ENCODE data around the gene RIN3. TPM values are rescaled to one million over a fixed set of nuclear protein-coding genes. Genes with fewer than 3 reads are reported as not detected.

Gene RIN3
- total RNA-seq, 1 donor from 2014 or later = 4.7 TPM

GRCh38 chr14:92572050-92572449, 58.5 kb downstream of the RIN3 start:
- H3K27me3 ChIP-seq (ENCODE audit: control insufficient read depth in 3 of 3, insufficient read depth in 3 of 3, low read length in 3 of 3) = no peaks in the 10 kb centered on the region
- no peak overlapping the region for H3K9ac ChIP-seq (ENCODE audit: low read depth in 1 of 3, low read length in 3 of 3)
- H3K36me3 ChIP-seq (ENCODE audit: control insufficient read depth in 3 of 3, insufficient read depth in 3 of 3, low read length in 3 of 3) = peaks cover 0 to 9% (median 2%) of the 10 kb centered on the region in 3 donors
- H3K4me1 ChIP-seq (ENCODE audit: control insufficient read depth in 3 of 3, insufficient read depth in 3 of 3, low read length in 3 of 3) = no peaks in the 10 kb centered on the region
- H3K9me3 ChIP-seq (ENCODE audit: control insufficient read depth in 3 of 3, low read length in 3 of 3) = peaks cover 0 to 3% (median 2%) of the 10 kb centered on the region in 3 donors
- no peak overlapping the region for H3K27ac ChIP-seq (ENCODE audit: low read depth, low read length)
- H3K4me3 ChIP-seq (ENCODE audit: low read length in 3 of 3) = no peak overlapping the region

DNA sequence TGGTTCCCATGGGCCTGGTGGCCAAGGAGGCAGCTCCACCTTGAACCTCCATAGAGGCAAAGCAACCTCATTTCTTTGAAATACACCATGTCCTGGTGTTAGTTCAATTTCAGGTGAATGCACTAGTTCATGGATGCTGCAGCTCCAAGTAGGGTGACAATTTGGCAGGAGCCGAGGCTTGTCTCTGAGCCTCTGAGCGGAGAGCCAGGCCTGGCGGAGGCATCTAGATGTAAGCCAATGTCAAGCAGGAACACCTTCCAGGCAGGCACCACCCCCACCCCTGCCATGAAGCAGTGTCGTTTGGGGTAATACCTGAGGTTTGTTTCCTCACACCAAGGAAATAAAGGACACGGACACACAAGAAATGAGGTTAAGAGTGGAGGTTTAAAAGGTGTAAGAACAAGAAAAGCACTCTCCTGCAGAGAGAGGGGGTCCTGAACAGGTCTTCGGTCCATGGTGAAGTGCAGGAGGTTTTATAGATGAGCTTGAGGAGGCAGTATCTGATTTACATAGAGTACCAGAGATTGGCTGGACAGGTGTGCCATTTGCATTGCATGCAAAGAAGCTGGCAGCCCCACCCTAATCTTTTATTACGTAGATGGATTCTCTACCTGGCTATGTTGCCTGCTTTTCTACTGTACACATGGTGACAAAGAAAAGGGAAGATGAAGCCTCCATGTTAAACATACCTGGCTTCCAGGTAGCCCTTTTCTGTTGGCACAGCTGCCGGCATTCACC, 60.3 kb downstream of the RIN3 start:
- Histone ChIP-seq H3K9me3 (ENCODE audit: control insufficient read depth in 3 of 3, low read length in 3 of 3) (no peaks in the 10 kb centered on the region), H3K9ac (ENCODE audit: low read depth in 1 of 3, low read length in 3 of 3) (no peak overlapping the region), H3K4me3 (ENCODE audit: low read length in 3 of 3) (no peak overlapping the region), H3K36me3 (ENCODE audit: control insufficient read depth in 3 of 3, insufficient read depth in 3 of 3, low read length in 3 of 3) (peaks cover 0 to 11% (median 3%) of the 10 kb centered on the region in 3 donors), H3K27ac (ENCODE audit: low read depth, low read length) (no peak overlapping the region), H3K4me1 (ENCODE audit: control insufficient read depth in 3 of 3, insufficient read depth in 3 of 3, low read length in 3 of 3) (no peaks in the 10 kb centered on the region), H3K27me3 (ENCODE audit: control insufficient read depth in 3 of 3, insufficient read depth in 3 of 3, low read length in 3 of 3) (no peaks in the 10 kb centered on the region)

DNA sequence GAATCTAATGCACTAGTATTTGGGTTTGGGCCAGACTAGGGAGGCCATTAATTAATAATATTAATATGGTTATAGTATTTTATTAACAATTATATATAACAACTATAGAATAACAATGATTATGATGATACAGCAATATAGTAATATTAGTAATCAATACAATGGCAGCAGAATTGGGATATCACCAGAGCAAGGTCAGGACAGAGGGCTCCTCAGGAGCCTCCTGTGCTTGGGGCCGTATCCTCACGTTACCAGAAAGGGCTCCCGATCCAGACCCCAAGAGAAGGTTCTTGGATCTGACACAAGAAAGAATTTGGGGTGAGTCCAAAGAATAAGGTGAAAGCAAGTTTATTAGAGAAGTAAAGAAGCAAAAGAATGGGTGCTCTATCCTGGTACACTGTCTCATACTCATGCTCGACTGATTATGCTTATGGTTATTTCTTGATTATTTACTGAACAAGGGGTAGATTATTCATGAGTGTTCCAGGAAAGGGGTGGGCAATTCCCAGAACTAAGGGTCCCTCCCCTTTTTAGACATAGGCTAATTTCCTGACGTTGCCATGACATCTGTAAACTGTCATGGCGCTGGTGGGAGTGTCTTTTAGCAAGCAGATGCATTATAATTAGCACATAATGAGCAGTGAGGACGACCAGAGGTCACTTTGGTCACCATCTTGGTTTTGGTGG, 61.6 kb downstream of the RIN3 start:
- Histone ChIP-seq H3K27ac (ENCODE audit: low read depth, low read length) (no peak overlapping the region), H3K9ac (ENCODE audit: low read depth in 1 of 3, low read length in 3 of 3) (no peak overlapping the region), H3K9me3 (ENCODE audit: control insufficient read depth in 3 of 3, low read length in 3 of 3) (no peaks in the 10 kb centered on the region), H3K4me1 (ENCODE audit: control insufficient read depth in 3 of 3, insufficient read depth in 3 of 3, low read length in 3 of 3) (no peaks in the 10 kb centered on the region), H3K27me3 (ENCODE audit: control insufficient read depth in 3 of 3, insufficient read depth in 3 of 3, low read length in 3 of 3) (no peaks in the 10 kb centered on the region), H3K36me3 (ENCODE audit: control insufficient read depth in 3 of 3, insufficient read depth in 3 of 3, low read length in 3 of 3) (peaks cover 4 to 11% (median 6%) of the 10 kb centered on the region in 3 donors), H3K4me3 (ENCODE audit: low read length in 3 of 3) (no peak overlapping the region)

DNA sequence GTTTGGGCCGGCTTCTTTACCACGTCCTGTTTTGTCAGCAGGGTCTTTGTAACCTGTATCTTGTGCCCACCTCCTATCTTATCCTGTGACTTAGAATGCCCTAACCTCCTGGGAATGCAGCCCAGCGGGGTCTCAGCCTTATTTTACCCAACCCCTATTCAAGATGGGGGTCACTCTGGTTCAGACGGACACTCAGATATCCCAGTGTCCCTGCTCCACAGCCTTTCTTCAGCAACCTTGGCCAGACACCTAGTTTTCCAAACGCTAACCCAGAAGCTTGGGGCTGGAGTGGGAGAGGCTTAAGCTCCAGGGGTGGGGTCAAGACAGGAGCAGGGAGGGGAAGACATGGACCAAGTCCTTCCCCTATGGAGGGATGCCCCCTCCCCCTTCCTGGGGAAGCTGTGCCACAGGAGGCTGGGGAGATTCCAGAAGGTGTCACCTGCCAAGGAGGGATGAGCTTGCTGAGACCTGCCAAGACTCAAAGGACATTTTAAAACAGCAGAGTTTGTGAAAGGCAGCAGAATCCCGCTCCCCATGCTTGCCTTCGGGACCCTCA, 62.2 kb downstream of the RIN3 start:
- H3K9me3 ChIP-seq (ENCODE audit: control insufficient read depth in 3 of 3, low read length in 3 of 3) = no peaks in the 10 kb centered on the region
- no peak overlapping the region for H3K27ac ChIP-seq (ENCODE audit: low read depth, low read length)
- no peak overlapping the region for H3K4me3 ChIP-seq (ENCODE audit: low read length in 3 of 3)
- no peak overlapping the region for H3K9ac ChIP-seq (ENCODE audit: low read depth in 1 of 3, low read length in 3 of 3)
- no peaks in the 10 kb centered on the region for H3K27me3 ChIP-seq (ENCODE audit: control insufficient read depth in 3 of 3, insufficient read depth in 3 of 3, low read length in 3 of 3)
- H3K4me1 ChIP-seq (ENCODE audit: control insufficient read depth in 3 of 3, insufficient read depth in 3 of 3, low read length in 3 of 3) = no peaks in the 10 kb centered on the region
- H3K36me3 ChIP-seq (ENCODE audit: control insufficient read depth in 3 of 3, insufficient read depth in 3 of 3, low read length in 3 of 3) = peaks cover 4 to 11% (median 6%) of the 10 kb centered on the region in 3 donors

- no peaks in the 10 kb centered on the region for H3K4me1 ChIP-seq (ENCODE audit: control insufficient read depth in 3 of 3, insufficient read depth in 3 of 3, low read length in 3 of 3)
- H3K27ac ChIP-seq (ENCODE audit: low read depth, low read length) = no peak overlapping the region
- no peaks in the 10 kb centered on the region for H3K27me3 ChIP-seq (ENCODE audit: control insufficient read depth in 3 of 3, insufficient read depth in 3 of 3, low read length in 3 of 3)
- H3K36me3 ChIP-seq (ENCODE audit: control insufficient read depth in 3 of 3, insufficient read depth in 3 of 3, low read length in 3 of 3) = peaks cover 4 to 11% (median 6%) of the 10 kb centered on the region in 3 donors
- H3K9ac ChIP-seq (ENCODE audit: low read depth in 1 of 3, low read length in 3 of 3) = no peak overlapping the region
- no peak overlapping the region for H3K4me3 ChIP-seq (ENCODE audit: low read length in 3 of 3)
- no peaks in the 10 kb centered on the region for H3K9me3 ChIP-seq (ENCODE audit: control insufficient read depth in 3 of 3, low read length in 3 of 3)
These were observed 63.8 kb downstream of the RIN3 start for GRCh38 chr14:92577321-92577742.

GRCh38 chr14:92578511-92578910, 64.9 kb downstream of the RIN3 start:
- Histone ChIP-seq H3K9ac (ENCODE audit: low read depth in 1 of 3, low read length in 3 of 3) (no peak overlapping the region), H3K4me1 (ENCODE audit: control insufficient read depth in 3 of 3, insufficient read depth in 3 of 3, low read length in 3 of 3) (no peaks in the 10 kb centered on the region), H3K27me3 (ENCODE audit: control insufficient read depth in 3 of 3, insufficient read depth in 3 of 3, low read length in 3 of 3) (no peaks in the 10 kb centered on the region), H3K36me3 (ENCODE audit: control insufficient read depth in 3 of 3, insufficient read depth in 3 of 3, low read length in 3 of 3) (peaks cover 4 to 11% (median 6%) of the 10 kb centered on the region in 3 donors), H3K9me3 (ENCODE audit: control insufficient read depth in 3 of 3, low read length in 3 of 3) (no peaks in the 10 kb centered on the region), H3K27ac (ENCODE audit: low read depth, low read length) (no peak overlapping the region), H3K4me3 (ENCODE audit: low read length in 3 of 3) (no peak overlapping the region)

DNA sequence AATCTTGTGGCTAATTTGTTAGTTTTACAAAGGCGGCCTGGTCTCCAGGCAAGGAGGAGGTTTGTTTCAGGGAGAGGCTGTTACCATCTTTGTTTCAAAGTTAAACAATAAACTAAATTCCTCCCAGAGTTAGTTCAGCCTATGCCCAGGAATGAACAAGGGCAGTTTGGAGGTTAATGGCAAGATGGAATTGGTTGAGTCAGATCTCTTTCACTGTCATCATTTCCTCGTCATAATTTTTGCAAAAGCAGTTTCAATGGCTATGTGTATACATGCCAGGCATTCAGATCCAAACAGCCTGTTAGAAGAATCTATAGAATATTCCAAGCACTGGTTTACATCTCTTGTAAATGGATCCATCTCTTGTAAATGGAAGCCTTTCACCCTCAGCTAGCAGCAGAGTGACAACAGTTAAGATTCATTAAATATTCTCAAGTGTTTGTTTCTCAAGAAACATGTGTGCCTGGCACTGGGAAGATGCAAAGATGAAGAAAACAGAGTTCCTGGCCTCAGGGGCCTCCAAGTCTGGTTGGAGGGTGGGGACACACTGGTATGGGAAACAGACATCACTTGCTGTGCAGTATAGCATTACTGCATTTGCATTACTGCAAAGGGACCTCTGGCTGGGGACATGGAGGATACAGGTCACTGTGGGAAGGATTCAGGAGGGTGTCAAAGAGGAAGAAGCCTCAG, 65.8 kb downstream of the RIN3 start:
- Histone ChIP-seq H3K9ac (ENCODE audit: low read depth in 1 of 3, low read length in 3 of 3) (no peak overlapping the region), H3K9me3 (ENCODE audit: control insufficient read depth in 3 of 3, low read length in 3 of 3) (no peaks in the 10 kb centered on the region), H3K4me3 (ENCODE audit: low read length in 3 of 3) (no peak overlapping the region), H3K27me3 (ENCODE audit: control insufficient read depth in 3 of 3, insufficient read depth in 3 of 3, low read length in 3 of 3) (no peaks in the 10 kb centered on the region), H3K4me1 (ENCODE audit: control insufficient read depth in 3 of 3, insufficient read depth in 3 of 3, low read length in 3 of 3) (no peaks in the 10 kb centered on the region), H3K27ac (ENCODE audit: low read depth, low read length) (no peak overlapping the region), H3K36me3 (ENCODE audit: control insufficient read depth in 3 of 3, insufficient read depth in 3 of 3, low read length in 3 of 3) (peaks cover 4 to 11% (median 4%) of the 10 kb centered on the region in 3 donors)

- Histone ChIP-seq H3K9ac (ENCODE audit: low read depth in 1 of 3, low read length in 3 of 3) (no peak overlapping the region), H3K4me1 (ENCODE audit: control insufficient read depth in 3 of 3, insufficient read depth in 3 of 3, low read length in 3 of 3) (no peaks in the 10 kb centered on the region), H3K27ac (ENCODE audit: low read depth, low read length) (no peak overlapping the region), H3K9me3 (ENCODE audit: control insufficient read depth in 3 of 3, low read length in 3 of 3) (no peaks in the 10 kb centered on the region), H3K4me3 (ENCODE audit: low read length in 3 of 3) (no peak overlapping the region), H3K36me3 (ENCODE audit: control insufficient read depth in 3 of 3, insufficient read depth in 3 of 3, low read length in 3 of 3) (peaks cover 4 to 5% (median 4%) of the 10 kb centered on the region in 3 donors), H3K27me3 (ENCODE audit: control insufficient read depth in 3 of 3, insufficient read depth in 3 of 3, low read length in 3 of 3) (no peaks in the 10 kb centered on the region)
These were observed 67.6 kb downstream of the RIN3 start for GRCh38 chr14:92581206-92581605.

- Histone ChIP-seq H3K4me1 (ENCODE audit: control insufficient read depth in 3 of 3, insufficient read depth in 3 of 3, low read length in 3 of 3) (peaks cover 0 to 3% (median 0%) of the 10 kb centered on the region in 3 donors), H3K36me3 (ENCODE audit: control insufficient read depth in 3 of 3, insufficient read depth in 3 of 3, low read length in 3 of 3) (peaks cover 4 to 5% (median 4%) of the 10 kb centered on the region in 3 donors), H3K27ac (ENCODE audit: low read depth, low read length) (no peak overlapping the region), H3K4me3 (ENCODE audit: low read length in 3 of 3) (no peak overlapping the region), H3K9ac (ENCODE audit: low read depth in 1 of 3, low read length in 3 of 3) (no peak overlapping the region), H3K27me3 (ENCODE audit: control insufficient read depth in 3 of 3, insufficient read depth in 3 of 3, low read length in 3 of 3) (no peaks in the 10 kb centered on the region), H3K9me3 (ENCODE audit: control insufficient read depth in 3 of 3, low read length in 3 of 3) (no peaks in the 10 kb centered on the region)
These were observed 68.5 kb downstream of the RIN3 start for GRCh38 chr14:92581966-92582566.

All from skeletal muscle tissue (tissue), 4 donors.